Adrenal gland (tissue), 12 donors: ENCODE measurements around the gene ARFGEF3. TPM values are rescaled to one million over a fixed set of nuclear protein-coding genes. Genes with fewer than 3 reads are reported as not detected.

Experiments used
- DNase-seq, 7 donors: peaks; one replicate each; pipeline ENCODE4 v3.0.0-alpha.2; 2019 to 2020
- H3K27ac ChIP-seq, 5 donors: fragments of 200-600 bp; sonication (generic) in 4 of 5; 1 replicate in 3 of 5; 2 replicates in 2 of 5; pipeline versions ENCODE4 v1.5.1 to v1.8.0; 2016 to 2020; ENCODE audit warnings: mild to moderate bottlenecking in 1 of 5
- H3K27me3 ChIP-seq: fragments of 200-600 bp; 2 replicates; pipeline ENCODE4 v1.8.0; 2021
- H3K36me3 ChIP-seq, 2 donors: fragments of 200-600 bp; replicated peaks in 1 of 2; 1 replicate in 1 of 2; 2 replicates in 1 of 2; pipeline versions ENCODE4 v1.5.1 to v1.8.0; 2018 to 2022
- H3K4me1 ChIP-seq, 2 donors: fragments of 200-600 bp; replicated peaks in 1 of 2; 1 replicate in 1 of 2; 2 replicates in 1 of 2; pipeline versions ENCODE4 v1.5.1 to v1.8.0; 2018 to 2021
- H3K4me3 ChIP-seq, 4 donors: fragments of 200-600 bp; sonication (generic) in 3 of 4; one replicate each; pipeline ENCODE4 v1.5.1; 2016 to 2018
- H3K9me3 ChIP-seq, 3 donors: fragments of 200-600 bp; sonication (generic) in 1 of 3; replicated peaks in 1 of 3; 1 replicate in 2 of 3; 2 replicates in 1 of 3; pipeline versions ENCODE4 v1.5.1 to v1.8.0; 2016 to 2021
- POLR2A ChIP-seq, 2 donors: fragments of 450-650 bp; IDR thresholded peaks; one replicate each; pipeline ENCODE4 v1.6.1; 2017; ENCODE audit warnings: antibody characterized with exemption in 2 of 2, mild to moderate bottlenecking in 2 of 2, moderate library complexity in 1 of 2
- WGBS, 4 donors: extraction: QIAGEN DNeasy Blood & Tissue Kit in 2 of 4; methylation state at CpG; one replicate each; pipeline versions ENCODE4 v1.1.5 to v1.1.7; 2013 to 2017; 5-methylcytosine and 5-hydroxymethylcytosine counted together
- intact Hi-C, 2 donors: fragments of 100-400 bp; cut with DNase I; formaldehyde crosslinking; loops; one replicate each; pipeline versions ENCODE4 v1.14.1 to v1.15.0; 2022 to 2023
- polyA plus RNA-seq, 3 donors: library from polyadenylated mRNA; stranded (reverse); fragments of 200-250 nt in 2 of 3; fragments of 350-450 nt in 1 of 3; fragmentation: Illumina TruSeq in 1 of 3; extraction: RNeasy Lipid Tissue Mini Kit (QIAGEN cat#74804) in 1 of 3; gene quantifications; one replicate each; pipeline ENCODE4 v1.2.3, GENCODE V29; 2013 to 2014
- total RNA-seq, 9 donors: library from RNA; depleted of rRNA in 4 of 9; stranded (reverse); fragments of >200 nt in 4 of 9; fragments of 120-200 nt in 1 of 9; fragmentation: NEBNext Ultra II Directional in 1 of 9; extraction: Animal tissue kit (Norgen Biotek cat#: 25700) in 1 of 9; gene quantifications; one replicate each; pipeline versions ENCODE4 v1.1.0 to v1.2.4, GENCODE V29; 2013 to 2023
- TF ChIP-seq, protein P1 (sequence below), 6 experiments: fragments of 450-650 bp in 4 of 6; fragments of 200-600 bp in 2 of 6; sonication (generic) in 1 of 6; IDR thresholded peaks; 1 replicate in 5 of 6; 2 replicates in 1 of 6; pipeline versions ENCODE4 v1.5.1 to v1.8.0; 2016 to 2021; ENCODE audit warnings: antibody characterized with exemption in 6 of 6, mild to moderate bottlenecking in 2 of 6, moderate library complexity in 1 of 6
- donor health status: healthy with polysubstance abuse.
- donor health status: Bipolar disorder and iron deficiency.
- donor health status: DM: yes; HTN: yes; CAD: no.
- donor health status: DM: no; HTN: no; CAD: no.
- donor health status: DM: no; HTN: no; CAD: no.
- donor health status: DM: yes; HTN: yes; CAD: no.

Gene ARFGEF3
- total and polyA plus RNA-seq, 12 donors, result 0.06 to 10.9 (median 0.91) TPM; not detected in 1

DNA sequence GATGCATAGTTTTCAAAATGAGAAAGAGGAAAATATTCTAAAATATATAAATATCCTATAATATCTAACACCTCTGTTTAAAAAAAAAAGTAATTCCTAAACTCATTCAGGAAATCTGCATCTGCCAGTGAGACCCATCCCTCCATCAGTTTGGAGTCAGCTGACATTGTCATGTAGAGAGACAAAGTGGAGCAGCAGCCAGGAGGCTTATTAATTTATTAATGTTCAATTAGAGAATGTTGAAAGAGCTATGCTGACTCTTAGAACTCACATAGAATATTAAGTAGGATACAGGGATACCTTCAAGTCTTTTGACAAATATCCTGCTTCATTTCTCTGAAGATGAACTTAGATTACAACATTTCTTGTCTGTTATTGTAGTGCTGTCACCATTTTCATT, 41.8 kb upstream of the ARFGEF3 start:
- Histone ChIP-seq H3K4me3 (no peak overlapping the region), H3K9me3 (no peaks in the 10 kb centered on the region), H3K27ac (no peak overlapping the region), H3K27me3 (no peaks in the 10 kb centered on the region), H3K36me3 (no peaks in the 10 kb centered on the region), H3K4me1 (no peaks in the 10 kb centered on the region)
- intact Hi-C loops, result loop anchor here (5.0 to 10.0 kb wide), 6 partner anchors 165 to 645 kb away; partner anchors contain the start of gene HEBP2 (in 1 of the 2)
- no peak for TF ChIP-seq POLR2A (IDR thresholded peaks at IDR 0.05)
- TF ChIP-seq, protein P1, sequence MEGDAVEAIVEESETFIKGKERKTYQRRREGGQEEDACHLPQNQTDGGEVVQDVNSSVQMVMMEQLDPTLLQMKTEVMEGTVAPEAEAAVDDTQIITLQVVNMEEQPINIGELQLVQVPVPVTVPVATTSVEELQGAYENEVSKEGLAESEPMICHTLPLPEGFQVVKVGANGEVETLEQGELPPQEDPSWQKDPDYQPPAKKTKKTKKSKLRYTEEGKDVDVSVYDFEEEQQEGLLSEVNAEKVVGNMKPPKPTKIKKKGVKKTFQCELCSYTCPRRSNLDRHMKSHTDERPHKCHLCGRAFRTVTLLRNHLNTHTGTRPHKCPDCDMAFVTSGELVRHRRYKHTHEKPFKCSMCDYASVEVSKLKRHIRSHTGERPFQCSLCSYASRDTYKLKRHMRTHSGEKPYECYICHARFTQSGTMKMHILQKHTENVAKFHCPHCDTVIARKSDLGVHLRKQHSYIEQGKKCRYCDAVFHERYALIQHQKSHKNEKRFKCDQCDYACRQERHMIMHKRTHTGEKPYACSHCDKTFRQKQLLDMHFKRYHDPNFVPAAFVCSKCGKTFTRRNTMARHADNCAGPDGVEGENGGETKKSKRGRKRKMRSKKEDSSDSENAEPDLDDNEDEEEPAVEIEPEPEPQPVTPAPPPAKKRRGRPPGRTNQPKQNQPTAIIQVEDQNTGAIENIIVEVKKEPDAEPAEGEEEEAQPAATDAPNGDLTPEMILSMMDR (IDR thresholded peaks at IDR 0.05), result no peak
- no peak for DNase-seq

DNA sequence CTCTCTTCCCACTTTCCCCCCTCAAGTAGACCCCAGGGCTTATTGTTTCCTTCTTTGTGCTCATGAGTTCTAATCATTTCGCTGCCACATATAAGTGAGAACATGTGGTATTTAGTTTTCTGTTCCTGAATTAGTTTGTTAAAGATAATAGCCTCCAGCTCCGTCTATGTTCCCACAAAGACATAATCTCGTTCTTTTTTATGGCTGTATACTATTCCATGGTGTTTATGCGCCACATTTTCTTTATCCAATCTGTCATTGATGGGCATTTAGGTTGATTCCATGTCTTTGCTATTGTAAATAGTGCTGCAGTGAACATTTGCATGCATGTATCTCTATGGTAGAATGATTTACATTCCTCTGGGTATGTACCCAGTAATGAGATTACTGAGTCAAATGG, 37.6 kb upstream of the ARFGEF3 start:
- Histone ChIP-seq H3K36me3 (no peaks in the 10 kb centered on the region), H3K27ac (no peak overlapping the region), H3K4me1 (no peaks in the 10 kb centered on the region), H3K9me3 (no peaks in the 10 kb centered on the region), H3K27me3 (no peaks in the 10 kb centered on the region), H3K4me3 (no peak overlapping the region)
- TF ChIP-seq, protein P1 (IDR thresholded peaks at IDR 0.05), result no peak
- no peak for TF ChIP-seq POLR2A (IDR thresholded peaks at IDR 0.05)
- WGBS, 4 donors, result 74 to 88% (median 84%) methylated on average over 4 of the region's 4 CpGs
- intact Hi-C loops, result no loop called here
- no peak for DNase-seq

DNA sequence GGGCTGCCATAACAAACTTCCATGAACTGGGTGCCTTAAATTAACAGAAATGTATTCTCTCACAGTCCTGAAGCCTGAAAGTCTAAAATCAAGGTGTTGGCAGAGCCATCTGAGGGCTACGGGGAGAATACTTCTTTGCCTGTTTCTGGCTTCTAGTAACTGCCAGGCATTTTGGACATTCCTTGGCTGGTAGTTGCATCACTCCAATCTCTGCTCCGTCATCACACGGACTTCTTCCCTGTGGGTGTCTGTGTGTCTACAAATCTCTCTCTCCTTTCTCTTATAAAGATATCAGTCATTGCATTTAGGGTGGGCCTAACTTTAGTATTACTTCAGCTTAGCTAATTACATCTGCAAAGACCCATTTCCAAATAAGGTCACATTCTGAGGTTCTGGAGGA, 33.6 kb upstream of the ARFGEF3 start:
- WGBS, 4 donors, result 79 to 93% (median 84%) methylated on average over 3 of the region's 3 CpGs
- TF ChIP-seq POLR2A (IDR thresholded peaks at IDR 0.05), result no peak
- TF ChIP-seq, protein P1 (IDR thresholded peaks at IDR 0.05), result no peak
- intact Hi-C loops, result no loop called here
- Histone ChIP-seq H3K4me1 (no peaks in the 10 kb centered on the region), H3K27ac (no peak overlapping the region), H3K9me3 (no peaks in the 10 kb centered on the region), H3K4me3 (no peak overlapping the region), H3K36me3 (no peaks in the 10 kb centered on the region), H3K27me3 (no peaks in the 10 kb centered on the region)
- no peak for DNase-seq

DNA sequence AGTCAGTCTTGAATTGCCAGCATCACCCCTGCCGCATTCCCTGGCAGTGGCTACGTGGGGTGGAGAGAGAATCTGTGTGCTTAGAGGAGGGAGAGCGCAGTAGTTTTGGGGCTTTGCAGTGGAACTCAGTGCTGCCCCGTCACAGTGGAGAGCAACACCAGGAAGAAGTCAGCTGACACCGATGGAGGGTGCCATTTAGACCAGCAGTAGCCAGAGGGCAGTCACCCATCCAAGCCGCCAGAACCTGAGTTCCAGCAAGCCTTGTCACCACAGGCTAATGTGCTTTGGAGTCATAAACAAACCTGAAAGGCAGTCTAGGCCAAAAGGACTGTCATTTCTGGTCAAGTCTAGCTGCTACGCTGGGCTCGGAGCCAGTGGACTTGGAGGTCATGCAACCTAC, 32.5 kb upstream of the ARFGEF3 start:
- Histone ChIP-seq H3K36me3 (no peaks in the 10 kb centered on the region), H3K27me3 (peaks cover 3% of the 10 kb centered on the region), H3K9me3 (no peaks in the 10 kb centered on the region), H3K27ac (no peak overlapping the region), H3K4me3 (no peak overlapping the region), H3K4me1 (no peaks in the 10 kb centered on the region)
- intact Hi-C loops, result no loop called here
- DNase-seq, result no peak
- WGBS, 4 donors, result 87 to 93% (median 90%) methylated on average over 7 to 8 of the region's 8 CpGs
- TF ChIP-seq, protein P1 (IDR thresholded peaks at IDR 0.05), result no peak
- TF ChIP-seq POLR2A (IDR thresholded peaks at IDR 0.05), result no peak
